22Rv1 (cell line): Measurements from ENCODE around the gene RGS1.

Source experiments
- H3K27ac ChIP-seq: fragments of 450-650 bp; 2 replicates; pipeline ENCODE4 v1.5.1; 2017
- CTCF ChIP-seq: fragments of 450-650 bp; IDR thresholded peaks from 2 replicates; pipeline ENCODE4 v1.5.1; 2017; ENCODE audit warnings: mild to moderate bottlenecking
- ZFX ChIP-seq: fragments of 450-650 bp; IDR thresholded peaks from 2 replicates; pipeline ENCODE4 v1.6.1; 2017; ENCODE audit warnings: antibody characterized with exemption, borderline replicate concordance

Gene RGS1

GRCh38 chr1:192609110-192610079, 33.8 kb downstream of the RGS1 start:
- TF ChIP-seq CTCF, result no peak
- no peak for TF ChIP-seq ZFX
- peak overlapping the region; percentile 9; the same call in 1 of the 2 replicates for H3K27ac ChIP-seq

- peak overlapping the region; percentile 12; the same call in 1 of the 2 replicates for H3K27ac ChIP-seq
- no peak for TF ChIP-seq ZFX
- TF ChIP-seq CTCF, result peak; percentile 83
These were observed 34.7 kb downstream of the RGS1 start for GRCh38 chr1:192610112-192610889.

- TF ChIP-seq ZFX (no peak), CTCF (no peak)
- no peak overlapping the region for H3K27ac ChIP-seq
These were observed 39.5 kb downstream of the RGS1 start for GRCh38 chr1:192615055-192615454.

- no peak for TF ChIP-seq ZFX
- no peak for TF ChIP-seq CTCF
- H3K27ac ChIP-seq, result no peak overlapping the region
These were observed 44.6 kb downstream of the RGS1 start for GRCh38 chr1:192620071-192620635.

- no peak for TF ChIP-seq ZFX
- no peak for TF ChIP-seq CTCF
- no peak overlapping the region; the same call in 1 of the 2 replicates for H3K27ac ChIP-seq
These were observed 51.0 kb downstream of the RGS1 start for GRCh38 chr1:192626366-192627179.

- no peak overlapping the region for H3K27ac ChIP-seq
- TF ChIP-seq ZFX (no peak), CTCF (no peak)
These were observed 52.3 kb downstream of the RGS1 start for GRCh38 chr1:192627901-192628300.
